Uterus (tissue), 4 donors: Measurements from ENCODE around the gene PLEKHM3. TPM values are rescaled to one million over a fixed set of nuclear protein-coding genes. Genes with fewer than 3 reads are reported as not detected.

Source experiments
- DNase-seq, 2 donors: peaks; one replicate each; pipeline ENCODE4 v3.0.0-alpha.2; 2019 to 2020
- H3K27ac ChIP-seq, 2 donors: fragments of 200-600 bp; sonication (generic); 1 replicate in 1 of 2; 2 replicates in 1 of 2; pipeline ENCODE4 v1.5.1; 2016 to 2018
- H3K27me3 ChIP-seq, 2 donors: fragments of 200-600 bp; sonication (generic); one replicate each; pipeline ENCODE4 v1.5.1; 2018 to 2019; ENCODE audit warnings: control low read depth in 1 of 2
- H3K36me3 ChIP-seq, 2 donors: fragments of 200-600 bp; sonication (generic); one replicate each; pipeline ENCODE4 v1.5.1; 2019; ENCODE audit warnings: control low read depth in 1 of 2
- H3K4me1 ChIP-seq, 2 donors: fragments of 200-600 bp; sonication (generic); one replicate each; pipeline ENCODE4 v1.5.1; 2018 to 2019; ENCODE audit warnings: control low read depth in 1 of 2
- H3K4me3 ChIP-seq, 2 donors: fragments of 200-600 bp; sonication (generic); 1 replicate in 1 of 2; 2 replicates in 1 of 2; pipeline ENCODE4 v1.5.1; 2018 to 2019; ENCODE audit warnings: mild to moderate bottlenecking in 1 of 2
- H3K9me3 ChIP-seq, 2 donors: fragments of 200-600 bp; sonication (generic); one replicate each; pipeline ENCODE4 v1.5.1; 2019; ENCODE audit warnings: control low read depth in 1 of 2
- POLR2A ChIP-seq, 2 donors: fragments of 450-650 bp; IDR thresholded peaks; one replicate each; pipeline ENCODE4 v1.6.1; 2016; ENCODE audit warnings: antibody characterized with exemption in 2 of 2, mild to moderate bottlenecking in 1 of 2, moderate library complexity in 1 of 2
- intact Hi-C: fragments of 100-400 bp; cut with DNase I; formaldehyde crosslinking; loops from one replicate; pipeline ENCODE4 v1.15.1; 2023; ENCODE audit warnings: low total_unique reads
- total RNA-seq, 4 donors: library from RNA; depleted of rRNA in 3 of 4; stranded (reverse); fragments of >200 nt in 3 of 4; gene quantifications; one replicate each; pipeline versions ENCODE4 v1.1.0 to v1.2.4, GENCODE V29; 2014 to 2023
- TF ChIP-seq, protein P1 (sequence below), 4 experiments: fragments of 200-600 bp in 2 of 4; fragments of 450-650 bp in 2 of 4; sonication (generic) in 2 of 4; IDR thresholded peaks; one replicate each; pipeline ENCODE4 v1.5.1; 2016 to 2019; ENCODE audit warnings: antibody characterized with exemption in 4 of 4, mild to moderate bottlenecking in 2 of 4, moderate library complexity in 1 of 4
- donor health status: DM: yes; HTN: yes; CAD: no.

The PLEKHM3 gene
- total RNA-seq, 4 donors from 2014 or later: 20.5 to 43.4 (median 21.6) TPM

DNA sequence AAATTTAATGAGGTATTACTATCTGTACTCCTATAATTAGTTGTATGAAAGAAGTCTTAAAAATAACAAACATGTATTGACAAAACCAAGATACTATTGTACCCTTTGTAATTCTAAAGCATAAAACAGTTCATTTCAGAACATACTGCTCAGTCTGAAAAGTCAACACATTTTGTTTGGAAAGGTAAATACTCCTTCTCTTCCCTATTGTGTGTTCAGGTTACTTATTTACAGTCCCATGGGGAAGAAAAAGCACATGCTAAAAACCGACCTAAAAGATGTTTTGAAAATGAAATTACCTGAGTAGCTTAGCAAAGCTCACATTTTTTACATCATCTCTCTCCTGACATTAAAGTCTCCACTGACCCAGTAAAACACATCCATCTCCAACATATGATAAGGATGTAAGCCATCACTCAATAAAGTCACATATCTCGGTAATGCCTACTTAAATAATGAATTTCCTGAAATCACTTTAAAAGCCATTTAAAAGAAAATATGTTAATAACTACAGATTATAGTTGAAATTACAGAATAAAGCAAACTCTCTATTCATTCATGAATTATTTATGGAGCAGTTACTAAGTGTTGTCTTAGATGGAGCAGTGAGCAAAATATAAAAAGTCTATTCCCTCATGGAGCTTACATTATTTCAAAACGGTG, 180.0 kb downstream of the PLEKHM3 start:
- no peaks in the 10 kb centered on the region for H3K9me3 ChIP-seq
- intact Hi-C loops: no loop called here
- TF ChIP-seq, protein P1, sequence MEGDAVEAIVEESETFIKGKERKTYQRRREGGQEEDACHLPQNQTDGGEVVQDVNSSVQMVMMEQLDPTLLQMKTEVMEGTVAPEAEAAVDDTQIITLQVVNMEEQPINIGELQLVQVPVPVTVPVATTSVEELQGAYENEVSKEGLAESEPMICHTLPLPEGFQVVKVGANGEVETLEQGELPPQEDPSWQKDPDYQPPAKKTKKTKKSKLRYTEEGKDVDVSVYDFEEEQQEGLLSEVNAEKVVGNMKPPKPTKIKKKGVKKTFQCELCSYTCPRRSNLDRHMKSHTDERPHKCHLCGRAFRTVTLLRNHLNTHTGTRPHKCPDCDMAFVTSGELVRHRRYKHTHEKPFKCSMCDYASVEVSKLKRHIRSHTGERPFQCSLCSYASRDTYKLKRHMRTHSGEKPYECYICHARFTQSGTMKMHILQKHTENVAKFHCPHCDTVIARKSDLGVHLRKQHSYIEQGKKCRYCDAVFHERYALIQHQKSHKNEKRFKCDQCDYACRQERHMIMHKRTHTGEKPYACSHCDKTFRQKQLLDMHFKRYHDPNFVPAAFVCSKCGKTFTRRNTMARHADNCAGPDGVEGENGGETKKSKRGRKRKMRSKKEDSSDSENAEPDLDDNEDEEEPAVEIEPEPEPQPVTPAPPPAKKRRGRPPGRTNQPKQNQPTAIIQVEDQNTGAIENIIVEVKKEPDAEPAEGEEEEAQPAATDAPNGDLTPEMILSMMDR (IDR thresholded peaks at IDR 0.05): no peak
- no peak for TF ChIP-seq POLR2A (IDR thresholded peaks at IDR 0.05)
- H3K4me3 ChIP-seq: no peak overlapping the region
- no peak for DNase-seq
- no peaks in the 10 kb centered on the region for H3K4me1 ChIP-seq
- no peaks in the 10 kb centered on the region for H3K27me3 ChIP-seq
- H3K36me3 ChIP-seq: no peaks in the 10 kb centered on the region
- no peak overlapping the region for H3K27ac ChIP-seq

DNA sequence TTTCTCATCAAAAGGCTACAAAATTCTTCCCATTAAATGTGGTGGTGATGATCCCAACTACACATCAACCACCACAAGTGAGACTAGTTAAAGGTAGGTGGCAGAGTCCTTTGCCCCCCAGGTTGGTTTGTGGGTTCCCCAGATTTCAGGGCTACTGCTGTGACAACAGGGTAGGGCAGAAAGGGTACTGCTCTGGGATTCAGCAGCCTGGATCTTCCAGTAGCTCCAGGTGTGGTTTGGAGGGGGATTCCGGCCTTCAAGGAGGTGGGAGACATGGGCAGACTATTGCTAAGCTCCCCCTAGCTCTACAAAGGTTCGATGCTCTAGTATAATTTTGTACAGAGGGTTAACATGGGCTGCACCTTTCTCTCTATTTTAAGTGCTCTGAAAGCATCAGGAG, 180.7 kb downstream of the PLEKHM3 start:
- DNase-seq: no peak
- no peaks in the 10 kb centered on the region for H3K36me3 ChIP-seq
- H3K27ac ChIP-seq: no peak overlapping the region
- no peaks in the 10 kb centered on the region for H3K27me3 ChIP-seq
- no peaks in the 10 kb centered on the region for H3K4me1 ChIP-seq
- H3K4me3 ChIP-seq: no peak overlapping the region
- no peaks in the 10 kb centered on the region for H3K9me3 ChIP-seq
- no peak for TF ChIP-seq POLR2A (IDR thresholded peaks at IDR 0.05)
- TF ChIP-seq, protein P1 (IDR thresholded peaks at IDR 0.05): no peak
- intact Hi-C loops: no loop called here

DNA sequence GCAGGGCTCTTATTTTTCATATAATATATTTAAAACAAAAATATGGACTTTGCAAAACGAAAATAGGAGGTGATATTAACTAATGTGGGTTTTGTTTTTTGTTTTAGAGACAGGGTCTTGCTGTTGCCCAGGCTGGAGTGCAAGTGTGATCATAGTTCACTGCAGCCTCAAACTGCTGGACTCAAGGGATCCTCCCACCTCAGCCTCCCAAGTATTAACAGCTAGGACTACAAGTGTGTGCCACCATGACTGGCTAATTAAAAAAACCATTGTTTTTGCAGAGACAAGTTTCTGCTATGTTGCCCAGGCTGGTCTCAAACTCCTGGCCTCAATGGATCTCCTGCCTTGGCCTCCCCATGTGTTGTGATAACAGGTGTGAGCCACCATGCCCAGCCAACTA, 185.2 kb downstream of the PLEKHM3 start:
- Histone ChIP-seq H3K27me3 (no peaks in the 10 kb centered on the region), H3K27ac (no peak overlapping the region), H3K36me3 (no peaks in the 10 kb centered on the region), H3K4me3 (no peak overlapping the region), H3K4me1 (no peaks in the 10 kb centered on the region), H3K9me3 (no peaks in the 10 kb centered on the region)
- intact Hi-C loops: no loop called here
- TF ChIP-seq, protein P1 (IDR thresholded peaks at IDR 0.05): no peak
- no peak for TF ChIP-seq POLR2A (IDR thresholded peaks at IDR 0.05)
- no peak for DNase-seq

DNA sequence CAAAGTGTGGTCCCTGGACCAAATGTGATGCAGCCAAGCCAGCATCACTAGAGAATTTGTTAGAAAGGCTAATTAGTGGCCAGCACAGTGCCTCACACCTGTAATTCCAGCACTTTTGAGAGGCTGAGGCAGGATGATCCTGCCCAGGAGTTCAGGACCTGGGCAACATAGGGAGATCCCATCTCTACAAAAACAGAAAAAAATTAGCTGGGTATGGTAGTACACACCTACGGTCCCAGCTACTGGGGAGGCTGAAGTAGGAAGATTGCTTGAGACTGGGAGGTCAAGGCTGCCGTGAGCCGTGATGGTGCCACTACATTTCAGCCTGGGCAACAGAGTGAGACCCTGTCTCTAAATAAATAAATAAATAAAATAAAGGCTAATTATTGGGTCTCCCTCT, 185.8 kb downstream of the PLEKHM3 start:
- no peaks in the 10 kb centered on the region for H3K9me3 ChIP-seq
- intact Hi-C loops: no loop called here
- H3K27me3 ChIP-seq: no peaks in the 10 kb centered on the region
- H3K36me3 ChIP-seq: no peaks in the 10 kb centered on the region
- TF ChIP-seq, protein P1 (IDR thresholded peaks at IDR 0.05): no peak
- TF ChIP-seq POLR2A (IDR thresholded peaks at IDR 0.05): no peak
- H3K4me1 ChIP-seq: no peaks in the 10 kb centered on the region
- no peak overlapping the region for H3K27ac ChIP-seq
- no peak overlapping the region for H3K4me3 ChIP-seq
- DNase-seq: no peak

DNA sequence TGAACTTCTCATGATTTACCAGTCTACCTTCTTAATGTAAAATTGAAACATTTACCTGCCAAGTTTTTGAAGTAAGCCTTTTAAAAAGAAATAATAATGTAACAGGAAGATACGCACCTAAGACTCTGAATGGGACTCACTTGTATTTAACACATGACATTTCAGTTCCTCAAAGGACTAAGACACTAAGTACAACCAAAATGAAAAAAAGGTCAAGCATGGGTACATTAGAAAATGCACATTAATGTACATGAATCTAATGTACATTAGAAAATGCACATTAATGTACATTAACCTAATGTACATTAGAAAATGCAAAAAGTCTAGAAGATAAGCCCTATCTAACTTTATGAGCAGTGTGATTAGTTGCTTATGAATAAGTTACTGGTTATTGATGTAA, 186.3 kb downstream of the PLEKHM3 start:
- Histone ChIP-seq H3K36me3 (no peaks in the 10 kb centered on the region), H3K27me3 (no peaks in the 10 kb centered on the region), H3K4me1 (no peaks in the 10 kb centered on the region), H3K27ac (no peak overlapping the region), H3K4me3 (no peak overlapping the region), H3K9me3 (no peaks in the 10 kb centered on the region)
- no peak for TF ChIP-seq POLR2A (IDR thresholded peaks at IDR 0.05)
- TF ChIP-seq, protein P1 (IDR thresholded peaks at IDR 0.05): no peak
- intact Hi-C loops: no loop called here
- DNase-seq: no peak
